Caco-2 (cell line): Measurements from ENCODE around the gene FXYD7. TPM values are rescaled to one million over a fixed set of nuclear protein-coding genes. Genes with fewer than 3 reads are reported as not detected.

ENCODE experiments used
- BruUV-seq: library from RNA; stranded (reverse); fragments of 400-500 nt; replicated peaks from 2 replicates; lab custom pipeline; 2021; lab: Mats Ljungman, UMichigan
- CTCF ChIA-PET: fragments of 300-600 bp; sonication (Branson Sonifier 250); formaldehyde crosslinking; loops from one replicate; lab custom pipeline; 2022; ENCODE audit warnings: antibody characterized with exemption; lab: Charles Lee
- POLR2A ChIA-PET: fragments of 300-600 bp; sonication (Branson Sonifier 250); formaldehyde crosslinking; loops from one replicate; lab custom pipeline; 2022; ENCODE audit warnings: antibody characterized with exemption; lab: Charles Lee
- DNase-seq, 2 experiments: peaks; one replicate each; pipeline versions ENCODE4 v3.0.0 to v3.0.0-alpha.2; 2020 to 2022
- H3K27me3 ChIP-seq: replicated peaks from 2 replicates; pipeline ENCODE4 v1.6.0; 2011; ENCODE audit warnings: low read length; ENCODE audit not compliant: control insufficient read depth, insufficient read depth
- H3K36me3 ChIP-seq: 2 replicates; pipeline ENCODE4 v1.5.1; 2011; ENCODE audit warnings: low read length; ENCODE audit not compliant: control insufficient read depth, insufficient read depth
- H3K4me1 ChIP-seq: fragments of 250-450 bp; sonication (Bioruptor Pico); 2 replicates; pipeline ENCODE4 v1.5.1; 2020; ENCODE audit warnings: mild to moderate bottlenecking
- H3K4me3 ChIP-seq: 2 replicates; pipeline ENCODE4 v1.5.1; 2011; ENCODE audit warnings: low read depth, mild to moderate bottlenecking, control low read depth, low read length
- H3K9me3 ChIP-seq: fragments of 250-450 bp; sonication (Bioruptor Pico); 2 replicates; pipeline ENCODE4 v1.5.1; 2020; ENCODE audit warnings: mild to moderate bottlenecking, moderate library complexity
- H3K27ac Mint-ChIP-seq: one replicate; pipeline ENCODE4 v1.8.0; 2022; ENCODE audit warnings: mixed read lengths; ENCODE audit not compliant: unreplicated experiment
- H3K27me3 Mint-ChIP-seq: one replicate; pipeline ENCODE4 v1.8.0; 2022; ENCODE audit warnings: mixed read lengths; ENCODE audit not compliant: insufficient read depth, unreplicated experiment
- H3K36me3 Mint-ChIP-seq: one replicate; pipeline ENCODE4 v1.8.0; 2022; ENCODE audit warnings: mild to moderate bottlenecking, mixed read lengths; ENCODE audit not compliant: insufficient read depth, unreplicated experiment
- H3K4me1 Mint-ChIP-seq: one replicate; pipeline ENCODE4 v1.8.0; 2022; ENCODE audit warnings: low read depth, mixed read lengths; ENCODE audit not compliant: unreplicated experiment
- H3K4me3 Mint-ChIP-seq: one replicate; pipeline ENCODE4 v1.8.0; 2022; ENCODE audit warnings: mild to moderate bottlenecking, moderate library complexity, mixed read lengths; ENCODE audit not compliant: unreplicated experiment
- H3K9me3 Mint-ChIP-seq: one replicate; pipeline ENCODE4 v1.8.0; 2022; ENCODE audit warnings: mixed read lengths; ENCODE audit not compliant: unreplicated experiment
- CTCF ChIP-seq, 2 experiments: fragments of 200-600 bp in 1 of 2; IDR thresholded peaks; 1 replicate in 1 of 2; 2 replicates in 1 of 2; pipeline versions ENCODE4 v1.5.1 to v1.8.0; 2011 to 2022; ENCODE audit warnings: antibody characterized with exemption in 1 of 2, control low read depth in 1 of 2, inconsistent platforms in 1 of 2, low read depth in 1 of 2, low read length in 1 of 2, mild to moderate bottlenecking in 1 of 2, moderate library complexity in 1 of 2; ENCODE audit not compliant: insufficient read depth in 1 of 2, severe bottlenecking in 1 of 2, unreplicated experiment in 1 of 2
- intact Hi-C: fragments of 100-400 bp; cut with micrococcal nuclease; formaldehyde crosslinking; loops from one replicate; pipeline ENCODE4 v1.10.0; 2022; ENCODE audit not compliant: unreplicated experiment
- total RNA-seq: library from RNA; stranded (reverse); gene quantifications from 2 replicates; pipeline ENCODE4 v1.2.3, GENCODE V29; 2022

The FXYD7 gene
- total RNA-seq, 1 experiment from 2014 or later, result not detected

- Mint-ChIP-seq H3K4me1 (no peaks in the 10 kb centered on the region), H3K9me3 (peaks cover 26% of the 10 kb centered on the region), H3K27me3 (peaks cover 3% of the 10 kb centered on the region), H3K36me3 (no peaks in the 10 kb centered on the region), H3K4me3 (no peak overlapping the region), H3K27ac (no peak overlapping the region)
- H3K9me3 ChIP-seq, result peaks cover 14% of the 10 kb centered on the region
- DNase-seq, result no peak
- CTCF ChIA-PET, result no interaction called here
- H3K4me3 ChIP-seq, result no peak overlapping the region
- no peaks in the 10 kb centered on the region for H3K27me3 ChIP-seq
- BruUV-seq, result no TSS peak
- intact Hi-C loops, result no loop called here
- TF ChIP-seq CTCF (IDR thresholded peaks at IDR 0.05; ENCODE audit: insufficient read depth in 1 of 2, low read depth in 1 of 2, low read length in 1 of 2, severe bottlenecking in 1 of 2, unreplicated experiment in 1 of 2), result no peak
- H3K4me1 ChIP-seq, result no peaks in the 10 kb centered on the region
- POLR2A ChIA-PET, result no interaction called here
- no peaks in the 10 kb centered on the region for H3K36me3 ChIP-seq
These were observed 35.6 kb downstream of the FXYD7 start for GRCh38 chr19:35178701-35179100.

GRCh38 chr19:35179830-35180229 lies 36.8 kb downstream of the FXYD7 start:
- Histone ChIP-seq H3K9me3 (peaks cover 14% of the 10 kb centered on the region), H3K4me3 (no peak overlapping the region), H3K27me3 (no peaks in the 10 kb centered on the region), H3K36me3 (no peaks in the 10 kb centered on the region), H3K4me1 (no peaks in the 10 kb centered on the region)
- TF ChIP-seq CTCF (IDR thresholded peaks at IDR 0.05; ENCODE audit: insufficient read depth in 1 of 2, low read depth in 1 of 2, low read length in 1 of 2, severe bottlenecking in 1 of 2, unreplicated experiment in 1 of 2), result no peak
- Mint-ChIP-seq H3K9me3 (peaks cover 15% of the 10 kb centered on the region), H3K4me3 (no peak overlapping the region), H3K27ac (no peak overlapping the region), H3K27me3 (peaks cover 3% of the 10 kb centered on the region), H3K4me1 (no peaks in the 10 kb centered on the region), H3K36me3 (no peaks in the 10 kb centered on the region)
- POLR2A ChIA-PET, result no interaction called here
- DNase-seq, result no peak
- CTCF ChIA-PET, result no interaction called here
- no TSS peak for BruUV-seq
- intact Hi-C loops, result no loop called here

- no peak overlapping the region for H3K4me3 ChIP-seq
- no TSS peak for BruUV-seq
- H3K9me3 ChIP-seq, result peaks cover 14% of the 10 kb centered on the region
- POLR2A ChIA-PET, result no interaction called here
- TF ChIP-seq CTCF (IDR thresholded peaks at IDR 0.05; ENCODE audit: insufficient read depth in 1 of 2, low read depth in 1 of 2, low read length in 1 of 2, severe bottlenecking in 1 of 2, unreplicated experiment in 1 of 2), result no peak
- CTCF ChIA-PET, result no interaction called here
- H3K27me3 Mint-ChIP-seq, result peaks cover 3% of the 10 kb centered on the region
- no peaks in the 10 kb centered on the region for H3K4me1 ChIP-seq
- intact Hi-C loops, result no loop called here
- DNase-seq, result no peak
- H3K4me3 Mint-ChIP-seq, result no peak overlapping the region
- no peaks in the 10 kb centered on the region for H3K36me3 ChIP-seq
- H3K36me3 Mint-ChIP-seq, result no peaks in the 10 kb centered on the region
- H3K27ac Mint-ChIP-seq, result no peak overlapping the region
- no peaks in the 10 kb centered on the region for H3K27me3 ChIP-seq
- H3K9me3 Mint-ChIP-seq, result peaks cover 9% of the 10 kb centered on the region
- H3K4me1 Mint-ChIP-seq, result no peaks in the 10 kb centered on the region
These were observed 38.3 kb downstream of the FXYD7 start for GRCh38 chr19:35181387-35181786.
